IMR-90 (cell line): Measurements from ENCODE around the gene RAMP3. TPM values are rescaled to one million over a fixed set of nuclear protein-coding genes. Genes with fewer than 3 reads are reported as not detected.

ENCODE experiments used
- ATAC-seq: fragments of 200-7000 bp; cut with Tn5 transposase; 2 replicates; pipeline ENCODE4 v1.9.1; 2020; ENCODE audit warnings: low read depth, mild to moderate bottlenecking, moderate library complexity
- BruUV-seq: library from RNA; stranded (reverse); fragments of 400-500 nt; replicated peaks from 2 replicates; lab custom pipeline; 2021; lab: Mats Ljungman, UMichigan
- CTCF ChIA-PET: fragments of 300-600 bp; formaldehyde crosslinking; extraction: SDS; loops from one replicate; lab custom pipeline; 2021; ENCODE audit warnings: antibody characterized with exemption; lab: Yijun Ruan, JAX
- POLR2A ChIA-PET: fragments of 300-600 bp; sonication (Branson Sonifier 250); formaldehyde crosslinking; loops from one replicate; lab custom pipeline; 2022; ENCODE audit warnings: antibody characterized with exemption; ENCODE audit not compliant: unreplicated experiment; lab: Charles Lee
- DNase-seq: peaks from one replicate; pipeline ENCODE4 v3.0.0; 2013
- H2AFZ ChIP-seq: replicated peaks from 2 replicates; pipeline ENCODE3; 2013; ENCODE audit warnings: low read length, mild to moderate bottlenecking; ENCODE audit not compliant: poor library complexity
- H2AK5ac ChIP-seq: 2 replicates; pipeline ENCODE4 v1.6.1; 2013; ENCODE audit warnings: low read depth, low read length, inconsistent platforms
- H2AK9ac ChIP-seq: replicated peaks from 2 replicates; pipeline ENCODE3; 2013; ENCODE audit warnings: mild to moderate bottlenecking, low read depth, low read length, moderate library complexity; ENCODE audit not compliant: poor library complexity
- H2BK120ac ChIP-seq: 2 replicates; pipeline ENCODE4 v1.6.1; 2013; ENCODE audit warnings: low read depth, low read length, inconsistent platforms
- H2BK15ac ChIP-seq: 3 replicates; pipeline ENCODE4 v1.6.1; 2013; ENCODE audit warnings: low read depth, low read length, inconsistent platforms
- H2BK20ac ChIP-seq: 2 replicates; pipeline ENCODE4 v1.6.1; 2013; ENCODE audit warnings: low read depth, mild to moderate bottlenecking, inconsistent platforms, low read length, moderate library complexity
- H2BK5ac ChIP-seq: 2 replicates; pipeline ENCODE4 v1.6.1; 2013; ENCODE audit warnings: mild to moderate bottlenecking, low read depth, low read length, inconsistent platforms; ENCODE audit not compliant: poor library complexity, severe bottlenecking
- H3K14ac ChIP-seq: replicated peaks from 2 replicates; pipeline ENCODE4 v1.6.1; 2013; ENCODE audit warnings: low read depth, low read length, inconsistent platforms
- H3K18ac ChIP-seq: 2 replicates; pipeline ENCODE4 v1.6.1; 2013; ENCODE audit warnings: low read depth, low read length, control low read depth
- H3K23ac ChIP-seq: 2 replicates; pipeline ENCODE4 v1.6.1; 2013; ENCODE audit warnings: low read depth, low read length, inconsistent platforms
- H3K27ac ChIP-seq: 2 replicates; pipeline ENCODE4 v1.5.1; 2013; ENCODE audit warnings: mild to moderate bottlenecking, control low read depth, low read length; ENCODE audit not compliant: insufficient read depth
- H3K27me3 ChIP-seq: 2 replicates; pipeline ENCODE4 v1.6.1; 2013; ENCODE audit warnings: low read length; ENCODE audit not compliant: control insufficient read depth, insufficient read depth
- H3K36me3 ChIP-seq: 2 replicates; pipeline ENCODE4 v1.6.1; 2013; ENCODE audit warnings: low read length, mixed read lengths; ENCODE audit not compliant: control insufficient read depth, insufficient read depth
- H3K4ac ChIP-seq: 2 replicates; pipeline ENCODE4 v1.6.1; 2013; ENCODE audit warnings: low read depth, low read length, inconsistent platforms
- H3K4me1 ChIP-seq: 2 replicates; pipeline ENCODE4 v1.6.1; 2013; ENCODE audit warnings: low read length, mixed read lengths; ENCODE audit not compliant: control insufficient read depth, insufficient read depth
- H3K4me2 ChIP-seq: 2 replicates; pipeline ENCODE4 v1.6.1; 2013; ENCODE audit warnings: low read depth, mild to moderate bottlenecking, control low read depth, low read length, moderate library complexity
- H3K4me3 ChIP-seq: 2 replicates; pipeline ENCODE4 v1.5.1; 2013; ENCODE audit warnings: low read depth, mild to moderate bottlenecking, control low read depth, low read length, moderate library complexity; ENCODE audit not compliant: insufficient read depth
- H3K56ac ChIP-seq: 2 replicates; pipeline ENCODE4 v1.6.1; 2013; ENCODE audit warnings: low read length, inconsistent platforms; ENCODE audit not compliant: insufficient read depth; ENCODE audit errors: extremely low read depth
- H3K79me1 ChIP-seq, 2 experiments: 2 replicates each; pipeline ENCODE4 v1.6.1; 2013; ENCODE audit warnings: low read length in 2 of 2, inconsistent platforms in 1 of 2, low read depth in 1 of 2
- H3K9ac ChIP-seq: 2 replicates; pipeline ENCODE4 v1.6.1; 2013; ENCODE audit warnings: low read depth, low read length, control low read depth
- H3K9me1 ChIP-seq: 2 replicates; pipeline ENCODE4 v1.6.1; 2013; ENCODE audit warnings: low read length, inconsistent platforms; ENCODE audit not compliant: insufficient read depth
- H3K9me3 ChIP-seq: 2 replicates; pipeline ENCODE4 v1.6.1; 2013; ENCODE audit warnings: low read length; ENCODE audit not compliant: control insufficient read depth, insufficient read depth
- H4K20me1 ChIP-seq: 2 replicates; pipeline ENCODE4 v1.6.1; 2013; ENCODE audit warnings: low read length, inconsistent platforms; ENCODE audit not compliant: insufficient read depth
- H4K5ac ChIP-seq: 2 replicates; pipeline ENCODE4 v1.6.1; 2013; ENCODE audit warnings: mild to moderate bottlenecking, low read depth, low read length, control low read depth
- H4K8ac ChIP-seq, 2 experiments: 2 replicates each; pipeline ENCODE4 v1.6.1; 2013; ENCODE audit warnings: low read depth in 2 of 2, low read length in 2 of 2, control low read depth in 1 of 2, inconsistent platforms in 1 of 2
- H4K91ac ChIP-seq: 2 replicates; pipeline ENCODE4 v1.6.1; 2013; ENCODE audit warnings: low read depth, low read length, inconsistent platforms; ENCODE audit not compliant: insufficient read depth
- BHLHE40 ChIP-seq: fragments of 150-350 bp; IDR thresholded peaks from 2 replicates; pipeline ENCODE4 v1.6.1; 2016; ENCODE audit warnings: mild to moderate bottlenecking, low read depth, low read length
- CEBPB ChIP-seq: IDR thresholded peaks from 2 replicates; pipeline ENCODE4 v1.6.1; 2012; ENCODE audit warnings: low read depth, low read length, improper control_type of control experiment
- CHD1 ChIP-seq: IDR thresholded peaks from 2 replicates; pipeline ENCODE4 v1.6.1; 2012; ENCODE audit warnings: low read depth, low read length, improper control_type of control experiment
- CTCF ChIP-seq: conservative IDR thresholded peaks from 2 replicates; pipeline ENCODE4 v1.5.1; 2012; ENCODE audit warnings: mild to moderate bottlenecking, low read depth, low read length, improper control_type of control experiment
- FOS ChIP-seq: fragments of 150-350 bp; IDR thresholded peaks from 2 replicates; pipeline ENCODE4 v1.6.1; 2016; ENCODE audit warnings: low read depth, low read length
- MAFK ChIP-seq: IDR thresholded peaks from 2 replicates; pipeline ENCODE4 v1.6.1; 2012; ENCODE audit warnings: low read depth, low read length, improper control_type of control experiment
- MAZ ChIP-seq: IDR thresholded peaks from 2 replicates; pipeline ENCODE4 v1.6.1; 2012; ENCODE audit warnings: low read depth, mild to moderate bottlenecking, low read length, improper control_type of control experiment, moderate library complexity, borderline replicate concordance
- MXI1 ChIP-seq: IDR thresholded peaks from 2 replicates; pipeline ENCODE4 v1.6.1; 2012; ENCODE audit warnings: low read depth, mild to moderate bottlenecking, low read length, moderate library complexity, borderline replicate concordance
- NFE2L2 ChIP-seq: fragments of 150-350 bp; IDR thresholded peaks from 2 replicates; pipeline ENCODE4 v1.6.1; 2016; ENCODE audit warnings: low read depth, mild to moderate bottlenecking, low read length
- POLR2A ChIP-seq: IDR thresholded peaks from 2 replicates; pipeline ENCODE4 v1.6.1; 2012; ENCODE audit warnings: mild to moderate bottlenecking, low read depth, low read length
- RAD21 ChIP-seq: IDR thresholded peaks from 2 replicates; pipeline ENCODE4 v1.6.1; 2012; ENCODE audit warnings: low read length, improper control_type of control experiment
- RCOR1 ChIP-seq: IDR thresholded peaks from 2 replicates; pipeline ENCODE4 v1.6.1; 2012; ENCODE audit warnings: mild to moderate bottlenecking, low read length, improper control_type of control experiment; ENCODE audit not compliant: insufficient replicate concordance
- RFX5 ChIP-seq: IDR thresholded peaks from 2 replicates; pipeline ENCODE4 v1.8.0; 2012; ENCODE audit warnings: low read depth, mild to moderate bottlenecking, low read length, moderate library complexity
- SMC3 ChIP-seq: fragments of 150-350 bp; IDR thresholded peaks from 2 replicates; pipeline ENCODE4 v1.6.1; 2016; ENCODE audit warnings: low read depth, mild to moderate bottlenecking, antibody characterized with exemption, low read length, moderate library complexity
- WGBS, 2 experiments: methylation state at CpG; one replicate each; pipeline versions ENCODE4 v1.1.5 to v1.1.7; 2013; ENCODE audit warnings: missing lambda C conversion rate in 2 of 2; ENCODE audit not compliant: insufficient read length in 1 of 2; ENCODE audit errors: extremely low coverage in 2 of 2; 5-methylcytosine and 5-hydroxymethylcytosine counted together
- dilution Hi-C: fragments of 300-500 bp; cut with HindIII; formaldehyde crosslinking; loops from one replicate; pipeline ENCODE4 v1.14.3; 2018; ENCODE audit warnings: low sequenced_read_pairs; ENCODE audit not compliant: unreplicated experiment
- in situ Hi-C: fragments of 300-500 bp; cut with MboI; formaldehyde crosslinking; loops from 3 replicates; pipeline ENCODE4 v1.14.3; 2019; ENCODE audit warnings: low sequenced_read_pairs, inconsistent platforms, mixed read lengths
- intact Hi-C: fragments of 100-400 bp; cut with micrococcal nuclease; formaldehyde crosslinking; loops from 2 replicates; pipeline ENCODE4 v1.10.0; 2022
- polyA plus RNA-seq, 3 experiments: library from polyadenylated mRNA; depleted of rRNA; stranded (reverse); fragments of >200 nt; gene quantifications; 2 replicates each; pipeline ENCODE4 v1.2.3, GENCODE V29; 2012; ENCODE audit warnings: low replicate concordance in 1 of 3
- total RNA-seq: library from RNA; depleted of rRNA; stranded (reverse); fragments of >200 nt; gene quantifications from 2 replicates; pipeline ENCODE4 v1.2.3, GENCODE V29; 2012
- TF ChIP-seq, protein P1 (sequence below): fragments of 150-350 bp; IDR thresholded peaks from 2 replicates; pipeline ENCODE4 v1.6.1; 2016; ENCODE audit warnings: low read depth, mild to moderate bottlenecking, low read length, moderate library complexity, borderline replicate concordance

RAMP3 gene
- total and polyA plus RNA-seq, 2 of the 4 experiments (the other 2 are of a cell fraction): not detected

DNA sequence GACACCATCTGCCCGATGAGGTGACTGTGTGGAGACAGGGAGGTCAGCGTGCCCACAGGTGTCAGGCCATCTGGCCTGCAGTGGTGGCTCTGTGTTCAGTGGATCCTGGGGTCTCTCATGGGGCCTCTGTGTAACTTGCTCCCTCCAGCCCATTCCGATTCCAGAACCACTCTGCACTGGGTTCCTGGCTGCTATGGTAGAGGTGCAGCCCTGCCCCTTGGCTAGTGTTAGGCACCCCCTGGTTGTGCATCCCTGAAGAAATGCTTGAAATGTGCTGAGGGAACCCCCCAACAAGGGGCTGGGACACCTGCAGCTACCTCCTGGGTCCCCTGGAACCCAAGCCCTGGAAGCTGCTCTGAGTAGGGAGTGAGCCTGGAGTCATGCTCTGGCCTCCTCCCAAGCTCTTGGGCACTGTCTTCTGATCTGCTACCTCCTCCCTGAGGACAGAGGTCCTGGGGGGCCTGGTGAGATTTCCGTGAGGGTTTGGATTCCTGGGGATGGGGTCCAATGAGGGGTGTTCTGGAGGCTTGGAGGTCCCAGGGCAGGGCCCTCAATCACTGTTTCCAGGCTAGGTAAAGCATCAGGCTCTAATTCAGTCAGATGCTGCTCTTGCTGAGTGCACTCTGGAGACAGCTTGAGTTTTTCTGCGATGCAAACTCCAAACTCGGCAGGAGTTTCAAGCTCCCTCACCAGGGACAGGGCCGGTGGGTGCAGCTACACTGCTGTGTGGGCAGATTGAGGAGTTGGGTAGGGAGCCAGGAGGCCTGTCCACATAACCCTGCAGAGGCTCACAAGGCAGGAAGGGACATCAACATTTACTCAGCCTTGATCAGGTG is 27.7 kb downstream of the RAMP3 start (continued):
- TF ChIP-seq CEBPB: no peak

GRCh38 chr7:45185864-45186250 is 28.3 kb downstream of the RAMP3 start:
- Histone ChIP-seq H3K36me3 (no peaks in the 10 kb centered on the region), H3K4me3 (no peak overlapping the region), H2BK15ac (no peak overlapping the region), H3K4me2 (no peak overlapping the region), H3K56ac (no peak overlapping the region), H2BK120ac (no peak overlapping the region), H4K8ac (no peak overlapping the region), H3K4ac (no peak overlapping the region; the same call in 1 of the 2 replicates), H2AFZ (no peak overlapping the region), H3K23ac (no peak overlapping the region), H3K27ac (no peak overlapping the region), H3K18ac (no peak overlapping the region), H3K27me3 (peaks cover 22% of the 10 kb centered on the region; the same call in 1 of the 2 replicates), H3K14ac (no peak overlapping the region), H3K9me3 (no peaks in the 10 kb centered on the region), H2AK5ac (no peak overlapping the region), H4K91ac (no peak overlapping the region), H3K79me1 (no peaks in the 10 kb centered on the region), H3K9ac (no peak overlapping the region), H4K5ac (no peak overlapping the region), H3K9me1 (no peaks in the 10 kb centered on the region), H3K4me1 (no peaks in the 10 kb centered on the region), H2AK9ac (no peak overlapping the region), H2BK20ac (no peak overlapping the region), H4K20me1 (no peaks in the 10 kb centered on the region), H2BK5ac (no peak overlapping the region)
- intact Hi-C loops (no loop called here), dilution Hi-C loops (no loop called here), in situ Hi-C loops (no loop called here)
- ChIA-PET POLR2A (no interaction called here), CTCF (no interaction called here)
- ATAC-seq: no peak
- BruUV-seq: no TSS peak
- no CpG with 5 or more reads among the region's 3 CpGs for WGBS, 2 experiments
- no peak for DNase-seq
- no peak for TF ChIP-seq FOS
- no peak for TF ChIP-seq CEBPB
- TF ChIP-seq MAZ: no peak
- no peak for TF ChIP-seq MXI1
- no peak for TF ChIP-seq RFX5
- no peak for TF ChIP-seq MAFK
- TF ChIP-seq CHD1: no peak
- TF ChIP-seq CTCF: no peak
- no peak for TF ChIP-seq RAD21
- no peak for TF ChIP-seq POLR2A
- TF ChIP-seq SMC3: no peak
- no peak for TF ChIP-seq RCOR1
- no peak for TF ChIP-seq BHLHE40
- TF ChIP-seq NFE2L2: no peak
- TF ChIP-seq, protein P1, sequence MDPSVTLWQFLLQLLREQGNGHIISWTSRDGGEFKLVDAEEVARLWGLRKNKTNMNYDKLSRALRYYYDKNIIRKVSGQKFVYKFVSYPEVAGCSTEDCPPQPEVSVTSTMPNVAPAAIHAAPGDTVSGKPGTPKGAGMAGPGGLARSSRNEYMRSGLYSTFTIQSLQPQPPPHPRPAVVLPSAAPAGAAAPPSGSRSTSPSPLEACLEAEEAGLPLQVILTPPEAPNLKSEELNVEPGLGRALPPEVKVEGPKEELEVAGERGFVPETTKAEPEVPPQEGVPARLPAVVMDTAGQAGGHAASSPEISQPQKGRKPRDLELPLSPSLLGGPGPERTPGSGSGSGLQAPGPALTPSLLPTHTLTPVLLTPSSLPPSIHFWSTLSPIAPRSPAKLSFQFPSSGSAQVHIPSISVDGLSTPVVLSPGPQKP: no peak
